ENCODE results near the gene TELO2.

The TELO2 gene

GRCh38 chr16:1548727-1549126 lies 55.6 kb downstream of the TELO2 start:
- DNase-seq (ENCODE audit: insufficient read length, low spot score) = no peak
- FAIRE-seq = no peak

- FAIRE-seq (no peak), DNase-seq (ENCODE audit: insufficient read length, low spot score) (no peak)
These were observed 56.9 kb downstream of the TELO2 start for GRCh38 chr16:1550069-1550468.

DNA sequence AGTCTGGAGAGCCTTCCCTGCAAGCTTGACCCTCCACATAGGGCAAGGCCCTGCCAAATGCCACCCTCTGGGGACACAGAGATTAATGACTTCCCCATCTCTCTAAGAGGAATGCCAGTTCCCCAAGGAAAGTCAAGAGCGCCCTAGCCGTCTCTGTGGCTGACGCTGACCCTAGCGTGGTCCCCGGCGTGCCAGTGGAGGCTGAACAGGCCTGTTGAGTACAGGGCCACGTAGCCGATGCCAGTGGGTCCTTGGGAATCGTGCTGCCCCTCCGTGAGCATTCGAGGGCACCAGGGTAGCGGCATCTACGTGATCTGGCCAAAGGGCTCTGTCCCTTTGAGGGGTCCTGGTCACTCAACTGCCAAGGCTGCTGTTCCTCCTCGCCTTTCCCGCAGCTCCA lies 57.5 kb downstream of the TELO2 start:
- DNase-seq (ENCODE audit: insufficient read length, low spot score) = no peak
- no peak for FAIRE-seq

- no peak for FAIRE-seq
- DNase-seq (ENCODE audit: insufficient read length, low spot score) = no peak
These were observed 58.0 kb downstream of the TELO2 start for GRCh38 chr16:1551166-1551565.

GRCh38 chr16:1552129-1552528 lies 59.0 kb downstream of the TELO2 start:
- FAIRE-seq = no peak

GRCh38 chr16:1553946-1554825 lies 61.0 kb downstream of the TELO2 start:
- DNase-seq (ENCODE audit: insufficient read length, low spot score) (no peak), FAIRE-seq (no peak)

More at GRCh38 chr16:1552129-1552528, 59.0 kb downstream of the TELO2 start:
- no peak for DNase-seq (ENCODE audit: insufficient read length, low spot score)

DNA sequence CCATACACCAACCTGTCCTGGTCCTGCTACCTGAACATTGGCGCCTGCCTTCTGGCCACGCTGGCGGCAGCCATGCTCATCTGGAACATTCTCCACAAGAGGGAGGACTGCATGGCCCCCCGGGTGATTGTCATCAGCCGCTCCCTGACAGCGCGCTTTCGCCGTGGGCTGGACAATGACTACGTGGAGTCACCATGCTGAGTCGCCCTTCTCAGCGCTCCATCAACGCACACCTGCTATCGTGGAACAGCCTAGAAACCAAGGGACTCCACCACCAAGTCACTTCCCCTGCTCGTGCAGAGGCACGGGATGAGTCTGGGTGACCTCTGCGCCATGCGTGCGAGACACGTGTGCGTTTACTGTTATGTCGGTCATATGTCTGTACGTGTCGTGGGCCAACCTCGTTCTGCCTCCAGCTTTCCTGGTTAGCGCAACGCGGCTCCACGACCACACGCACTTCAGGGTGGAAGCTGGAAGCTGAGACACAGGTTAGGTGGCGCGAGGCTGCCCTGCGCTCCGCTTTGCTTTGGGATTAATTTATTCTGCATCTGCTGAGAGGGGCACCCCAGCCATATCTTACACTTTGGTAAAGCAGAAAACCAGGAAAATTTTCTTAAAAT lies 61.8 kb downstream of the TELO2 start:
- FAIRE-seq (no peak), DNase-seq (ENCODE audit: insufficient read length, low spot score) (no peak)

- DNase-seq (ENCODE audit: insufficient read length, low spot score) = no peak
- FAIRE-seq = no peak
These were observed 63.1 kb downstream of the TELO2 start for GRCh38 chr16:1556254-1556653.

DNA sequence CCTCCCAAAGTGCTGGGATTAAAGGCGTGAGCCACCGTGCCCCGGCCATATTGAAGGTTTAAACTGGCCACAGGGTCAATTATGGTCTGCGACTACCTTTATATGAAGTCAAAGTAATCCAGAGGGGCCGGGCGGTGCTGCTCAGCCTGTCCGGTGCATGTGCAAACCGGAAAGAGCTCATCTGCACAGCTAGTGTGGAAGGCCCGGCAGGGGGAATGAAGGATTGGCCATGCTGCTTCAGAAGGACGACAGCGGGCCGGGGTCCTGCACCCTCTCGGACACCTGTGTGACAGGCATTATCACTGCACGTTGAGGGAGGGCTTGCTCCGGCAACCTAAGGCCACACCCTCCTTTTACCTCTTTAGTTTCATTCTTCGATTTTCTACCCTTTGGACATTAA lies 63.9 kb downstream of the TELO2 start:
- DNase-seq (ENCODE audit: insufficient read length, low spot score) = no peak
- FAIRE-seq = no peak

DNA sequence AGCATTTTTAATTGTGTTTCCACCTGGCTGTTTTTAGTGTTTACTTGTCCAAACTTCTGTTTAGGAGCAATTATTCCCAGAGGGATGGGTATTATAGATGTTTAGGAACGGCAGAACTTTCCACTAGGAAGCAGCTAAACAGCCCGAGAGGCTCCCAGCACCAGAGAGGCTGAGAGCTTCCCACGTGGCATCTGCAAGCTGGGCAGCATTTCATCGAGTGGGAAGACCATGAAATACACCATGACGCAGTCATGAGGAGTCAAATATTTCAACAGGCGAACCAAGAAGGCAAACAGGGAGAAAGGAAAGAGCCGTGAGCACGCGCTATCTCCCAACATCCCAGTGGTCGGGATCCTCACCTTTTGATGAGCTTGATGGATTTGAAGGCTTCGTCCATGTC lies 64.4 kb downstream of the TELO2 start:
- DNase-seq (ENCODE audit: insufficient read length, low spot score) = no peak
- no peak for FAIRE-seq

- FAIRE-seq = no peak
- no peak for DNase-seq (ENCODE audit: insufficient read length, low spot score)
These were observed 66.4 kb downstream of the TELO2 start for GRCh38 chr16:1559446-1559975.

Measured in GM19239 (cell line).